GM21367 (cell line): ENCODE results near the gene STPG1.

Source experiments
- ATAC-seq: cut with Tn5 transposase; IDR thresholded peaks from one replicate; pipeline ENCODE4 v1.9.1; 2021; ENCODE audit not compliant: unreplicated experiment

The STPG1 gene

DNA sequence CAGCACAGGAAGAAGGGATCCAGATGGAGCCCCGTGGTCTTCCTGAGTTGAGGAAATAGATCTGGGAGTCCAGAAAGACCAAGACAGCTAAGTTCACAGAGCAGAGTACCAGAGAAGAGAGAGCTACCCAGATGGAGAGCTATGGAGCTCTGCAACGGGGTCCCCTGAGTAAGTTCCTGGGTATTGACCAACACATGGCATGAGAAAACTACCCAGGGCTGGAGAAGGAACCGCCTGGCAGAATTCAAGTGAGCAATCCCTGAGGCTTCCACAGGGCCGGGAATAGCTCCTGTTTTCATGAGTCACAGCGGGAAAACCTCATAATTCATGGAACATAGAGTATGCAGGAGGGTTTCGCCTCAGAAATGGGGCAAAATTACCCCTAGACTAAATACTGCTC is 19.7 kb downstream of the STPG1 start:
- no peak for ATAC-seq

DNA sequence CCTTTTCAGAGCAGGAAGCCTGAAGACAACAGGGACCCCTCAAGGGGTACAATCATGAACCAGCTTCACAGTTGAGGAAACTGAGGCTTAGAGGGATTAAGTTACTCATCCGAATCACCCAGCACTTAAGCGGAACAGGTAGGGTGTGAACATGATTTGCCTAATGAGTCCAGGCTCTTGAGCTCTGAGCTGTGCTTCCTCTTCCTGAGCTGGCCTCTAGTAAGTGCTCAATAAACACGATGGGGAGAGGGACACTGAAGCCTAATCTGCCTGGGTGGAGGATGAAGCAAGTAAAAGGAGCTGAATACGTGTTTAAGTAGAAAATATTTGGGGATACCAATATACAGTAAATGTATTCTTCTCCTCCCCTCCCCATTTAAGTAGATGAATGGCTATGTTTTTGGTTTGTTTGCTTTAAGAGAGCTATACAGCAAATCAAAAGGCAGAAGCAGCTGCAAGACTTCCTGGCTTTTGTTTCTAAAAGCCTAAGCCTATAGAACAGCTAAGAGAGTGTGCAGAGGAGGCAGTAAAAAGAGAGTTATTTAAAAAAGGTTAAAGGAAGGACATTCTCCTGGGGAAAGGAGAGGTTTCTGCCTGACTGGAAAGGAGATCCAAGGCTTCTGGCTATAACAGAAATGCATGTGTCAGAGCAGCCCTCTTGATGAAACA is 20.5 kb downstream of the STPG1 start:
- no peak for ATAC-seq

DNA sequence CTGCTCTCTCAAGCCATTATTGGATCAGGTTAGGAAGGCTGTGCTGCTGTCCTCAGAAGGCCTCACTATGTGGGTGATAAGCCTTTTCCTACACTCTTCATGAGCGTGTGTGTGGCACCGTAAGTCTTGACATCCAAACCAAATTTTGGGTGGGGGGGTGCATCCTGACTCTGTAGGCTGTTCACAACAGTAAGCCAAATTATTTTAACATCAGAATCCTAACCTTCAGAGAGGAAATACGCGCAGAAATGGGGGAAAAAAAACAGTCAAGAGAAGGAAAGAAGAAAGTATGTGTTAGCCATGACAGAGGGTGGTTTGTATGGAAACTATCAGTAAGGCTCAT is 21.0 kb downstream of the STPG1 start:
- ATAC-seq, result no peak

DNA sequence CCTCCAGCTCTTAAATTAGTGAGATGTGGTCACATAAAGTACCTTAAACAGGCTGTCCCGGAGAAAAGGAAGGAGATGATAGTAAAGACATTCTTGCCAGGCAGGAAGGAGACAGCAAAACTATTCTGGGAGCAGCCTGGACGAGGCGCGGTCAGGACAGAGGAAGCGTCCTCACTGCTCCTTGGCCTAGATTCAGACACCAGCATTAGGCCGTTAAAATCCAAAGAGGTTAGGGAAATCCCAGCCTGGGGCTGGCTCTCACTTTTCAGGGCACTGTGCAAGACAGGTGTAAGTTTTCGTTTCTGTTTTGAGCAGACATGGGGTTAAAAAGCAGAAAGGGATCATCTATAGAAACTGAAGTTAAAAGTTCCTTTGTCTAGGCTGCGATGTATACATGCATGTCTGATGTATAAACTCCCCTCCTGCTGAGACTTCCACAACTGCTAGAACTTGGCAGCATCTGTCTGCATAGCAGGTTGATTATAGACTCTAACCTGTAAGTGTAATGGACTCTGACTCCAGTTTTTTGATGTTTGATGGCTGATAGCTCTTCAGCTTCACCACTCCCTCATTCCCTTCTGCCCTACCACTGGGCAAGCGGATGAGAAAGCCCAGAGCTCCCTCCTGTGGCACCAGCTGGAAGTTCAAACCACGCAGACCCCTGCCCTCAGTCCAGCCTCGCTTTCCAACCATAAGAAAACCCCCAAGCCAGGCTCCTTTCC is 21.5 kb downstream of the STPG1 start:
- peak; percentile 52 for ATAC-seq

GRCh38 chr1:24390924-24391782 is 22.4 kb downstream of the STPG1 start:
- ATAC-seq, result no peak

GRCh38 chr1:24389231-24389678 is 24.3 kb downstream of the STPG1 start:
- no peak for ATAC-seq

- ATAC-seq, result no peak
Measured at GRCh38 chr1:24388331-24388885, 25.2 kb downstream of the STPG1 start.

DNA sequence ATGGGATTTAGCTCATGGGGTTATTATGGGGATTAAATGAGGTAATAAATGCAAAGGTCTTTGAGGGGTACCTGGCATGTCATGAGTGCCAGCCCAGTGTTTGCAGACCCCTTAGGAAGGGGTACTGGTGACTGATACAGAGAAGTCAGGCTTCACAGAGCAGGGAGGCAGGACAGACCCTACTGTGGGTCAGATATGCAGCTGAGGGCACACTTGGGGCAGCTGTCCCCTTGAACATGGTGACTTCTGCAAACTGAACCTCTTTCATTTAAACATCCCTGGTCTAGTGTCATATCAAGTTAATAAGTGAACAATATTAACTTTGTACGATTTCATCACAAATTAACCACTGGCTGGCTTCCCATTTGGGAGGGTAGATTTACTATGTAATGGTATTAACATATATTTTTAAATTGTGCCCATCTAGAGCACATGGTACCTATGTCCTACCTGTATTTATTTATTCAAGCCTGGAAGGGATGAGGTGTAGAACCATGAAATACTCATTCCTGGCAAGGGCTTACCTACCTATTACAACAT is 25.9 kb downstream of the STPG1 start:
- no peak for ATAC-seq

DNA sequence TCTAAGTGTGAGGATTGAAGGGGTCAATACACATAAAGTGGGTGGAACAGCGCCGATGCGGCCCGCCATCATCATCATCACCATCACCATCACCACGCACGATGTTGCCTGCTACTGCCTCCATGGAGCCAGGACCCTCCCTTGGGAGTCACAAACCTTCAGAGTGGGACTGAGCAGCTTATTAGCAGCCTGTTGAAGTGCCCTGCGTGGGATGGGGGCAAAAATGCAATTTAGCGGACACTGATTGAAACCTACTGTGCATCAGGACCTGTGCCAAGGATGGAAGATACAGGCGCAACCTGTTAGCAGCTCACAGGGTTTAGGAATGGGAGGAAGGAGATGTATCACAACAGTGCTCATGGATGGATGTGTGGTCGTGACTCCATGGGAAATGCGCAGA is 26.7 kb downstream of the STPG1 start:
- no peak for ATAC-seq

DNA sequence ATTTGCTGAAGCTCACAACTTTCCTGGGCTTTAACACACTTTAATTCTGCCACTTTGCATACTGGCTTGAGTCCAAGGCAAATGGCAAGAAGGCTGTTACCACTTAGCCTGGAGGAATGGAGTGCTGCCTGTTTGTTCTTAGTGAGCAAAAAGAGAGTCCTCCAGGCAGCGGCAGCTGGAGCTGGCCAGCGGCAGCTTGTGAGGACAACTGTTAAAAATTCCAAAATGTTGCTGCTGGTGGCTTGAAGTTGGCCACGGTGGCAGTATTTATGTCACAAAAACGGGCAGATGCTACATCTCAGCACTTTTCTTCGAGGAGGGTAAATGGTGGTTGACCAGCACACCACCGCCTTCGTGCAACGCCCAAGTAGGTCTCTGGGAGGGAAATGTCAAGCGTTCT is 27.3 kb downstream of the STPG1 start:
- no peak for ATAC-seq

- no peak for ATAC-seq
Measured at GRCh38 chr1:24385160-24385940, 28.2 kb downstream of the STPG1 start.

GRCh38 chr1:24384251-24385090 is 29.1 kb downstream of the STPG1 start:
- ATAC-seq, result no peak

DNA sequence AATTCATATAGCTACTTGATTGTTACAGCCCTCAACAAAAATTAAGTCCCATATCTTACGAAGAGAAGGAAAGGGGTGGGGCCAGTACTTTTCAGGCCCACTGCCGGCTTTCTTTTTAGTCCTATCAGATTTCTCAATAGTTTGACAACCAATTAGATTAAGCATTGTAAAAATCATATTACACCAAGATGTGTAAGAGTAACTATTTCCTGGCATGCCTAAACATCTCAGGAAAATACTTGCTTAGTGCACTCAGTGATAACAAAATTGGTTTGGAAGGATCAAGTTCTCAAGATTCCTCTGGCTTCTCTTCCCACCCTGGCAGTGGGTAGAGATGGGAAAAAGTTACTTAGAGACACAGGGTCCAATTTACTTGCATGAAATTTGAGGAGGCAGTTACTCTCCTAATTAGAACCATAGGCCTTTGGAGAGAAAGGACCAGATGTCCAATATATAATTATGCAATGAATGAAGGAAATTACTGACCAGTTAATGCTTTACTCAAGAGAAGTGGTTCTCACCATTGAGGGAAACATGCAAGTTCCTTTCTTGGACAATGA is 30.1 kb downstream of the STPG1 start:
- ATAC-seq, result no peak

- no peak for ATAC-seq
Measured at GRCh38 chr1:24382165-24382577, 31.4 kb downstream of the STPG1 start.

DNA sequence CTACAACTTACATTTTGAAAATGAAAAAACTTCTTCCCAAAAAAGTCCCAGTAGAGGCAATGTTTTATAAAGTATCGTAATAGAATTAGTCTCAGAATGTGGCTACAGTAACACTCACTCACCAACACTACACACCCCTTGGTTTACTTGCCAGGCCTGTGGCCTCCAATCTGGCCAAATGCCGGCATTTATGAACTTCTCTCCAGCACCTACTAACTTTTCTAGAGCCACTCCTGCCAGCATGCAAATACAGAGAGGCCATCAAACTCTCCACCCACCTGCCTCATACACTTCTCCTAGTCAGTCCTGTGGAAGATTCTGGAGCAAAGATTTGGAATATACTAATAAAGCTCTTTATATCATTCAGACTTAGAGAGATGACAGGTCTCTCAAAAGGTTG is 32.3 kb downstream of the STPG1 start:
- no peak for ATAC-seq

- ATAC-seq, result no peak
Measured at GRCh38 chr1:24380508-24380907, 33.1 kb downstream of the STPG1 start.

DNA sequence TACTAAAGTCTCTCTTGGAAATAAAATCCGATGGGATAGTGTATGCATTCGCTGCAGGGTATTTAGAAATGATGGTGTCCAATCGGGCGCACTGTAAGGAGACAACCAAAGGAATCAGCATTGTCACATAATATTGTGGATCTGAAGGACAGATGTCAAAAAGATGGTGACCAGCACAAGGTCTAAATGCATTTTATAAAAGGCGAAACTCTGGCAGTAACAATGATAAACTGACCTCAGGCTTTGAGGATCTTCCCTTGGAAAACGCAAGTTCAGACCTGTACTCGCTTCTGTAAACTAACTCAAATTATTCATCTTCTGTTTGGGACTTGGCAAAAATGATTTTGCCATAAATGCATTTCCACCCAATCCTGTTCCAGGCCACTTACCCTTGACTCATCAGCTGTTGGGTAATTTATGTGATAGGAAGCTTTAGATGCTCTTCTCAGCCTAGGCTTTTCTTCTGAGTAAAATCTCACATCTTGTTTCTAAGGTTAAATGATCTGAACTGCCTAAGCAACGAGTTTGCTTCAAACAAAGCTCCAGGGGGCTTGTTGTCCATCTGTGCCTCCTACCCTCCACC is 33.8 kb downstream of the STPG1 start:
- ATAC-seq, result no peak

DNA sequence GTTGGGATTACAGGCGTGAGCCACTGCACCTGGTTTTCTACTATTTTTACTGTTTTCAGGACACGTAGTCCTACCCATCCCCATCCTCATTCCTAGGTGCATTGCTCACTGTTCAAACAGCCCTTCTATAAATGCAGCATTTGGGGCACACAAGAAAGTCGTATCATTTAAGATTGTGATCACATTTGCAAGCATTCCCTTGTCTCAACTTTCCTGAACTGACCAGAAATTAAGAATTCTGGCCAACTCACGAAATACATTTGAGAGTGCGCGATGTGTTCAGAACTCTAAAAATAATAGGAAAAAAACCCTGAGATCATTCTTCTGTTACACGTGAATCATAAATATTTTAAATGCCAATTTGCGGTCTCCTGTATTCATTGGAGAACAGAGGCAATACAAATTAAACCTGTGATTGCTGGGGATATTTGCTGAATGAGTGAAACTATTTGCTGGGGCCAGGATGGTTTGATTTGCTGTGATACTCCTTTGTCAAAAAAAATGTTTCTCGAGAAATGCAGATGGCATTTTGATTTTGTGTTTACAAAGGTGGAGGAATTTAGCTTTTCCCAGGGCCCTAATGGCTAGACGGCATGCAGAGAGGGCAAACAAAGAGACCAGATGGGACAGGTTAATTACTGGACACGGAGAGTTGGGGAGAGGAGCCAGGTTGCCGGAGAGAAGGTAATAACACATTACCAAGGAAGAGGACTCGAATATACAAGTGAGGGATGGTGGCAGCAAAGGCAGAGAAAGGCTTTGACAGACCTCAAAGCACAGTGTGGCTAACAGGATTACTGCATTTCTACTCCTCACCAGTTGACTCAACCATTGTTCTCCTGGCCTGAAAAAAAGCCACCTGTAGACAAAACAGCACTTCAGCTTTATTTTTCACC is 38.4 kb downstream of the STPG1 start:
- no peak for ATAC-seq
